Activated T-helper 9 cell treated with anti-CD3 and anti-CD28 coated beads, Interleukin-2, amount 50 U/mL, for 16 hours (primary cell): ENCODE results near the gene ALDOC.
"Not testable (repeated sequence)": the region's sequence is repeated elsewhere in the genome, so short reads cannot be mapped to it uniquely, and the experiment has no call there.

Experiments used
- DNase-seq: peaks from one replicate; pipeline ENCODE4 v3.0.0-alpha.2; 2020; ENCODE audit warnings: low read depth

The ALDOC gene

DNA sequence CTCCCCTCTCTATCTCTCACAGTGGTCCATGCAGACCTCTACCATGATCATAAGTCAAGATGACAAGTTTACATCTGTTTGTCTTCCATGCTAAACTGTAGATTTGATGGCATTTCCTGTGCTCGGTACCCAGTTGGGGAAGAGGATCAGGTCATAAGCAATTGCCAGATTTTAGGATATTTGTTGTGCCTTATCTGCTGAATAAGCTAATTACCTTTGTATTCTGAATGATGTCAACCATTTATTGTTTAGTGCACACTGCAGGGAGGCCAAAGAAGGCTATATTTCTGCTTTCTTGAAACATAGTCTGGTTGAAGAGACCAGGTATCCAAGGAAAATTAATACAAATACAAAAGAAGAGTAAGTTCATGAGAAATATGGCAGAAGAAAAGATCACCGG is 5.8 kb upstream of the ALDOC start:
- no peak for DNase-seq

DNA sequence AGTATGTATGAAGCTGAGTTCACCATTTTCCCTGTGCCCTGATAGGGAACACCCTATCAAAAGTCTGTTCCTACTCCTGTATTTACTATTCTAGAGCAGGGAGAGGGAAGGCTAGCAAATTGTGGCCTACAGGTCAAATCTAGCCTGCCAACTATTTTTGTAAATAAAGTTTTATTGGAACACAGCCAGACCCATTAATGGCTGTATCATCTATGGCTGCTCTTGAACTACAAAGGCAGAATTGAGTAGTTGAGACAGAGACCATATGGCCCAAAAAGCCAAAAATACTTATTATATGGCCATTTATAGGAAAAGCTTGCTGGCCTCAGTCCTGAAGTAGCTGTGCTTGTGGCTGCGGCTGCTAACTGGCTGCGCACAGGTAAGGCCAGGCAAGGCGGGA is 4.3 kb upstream of the ALDOC start:
- no peak for DNase-seq

DNA sequence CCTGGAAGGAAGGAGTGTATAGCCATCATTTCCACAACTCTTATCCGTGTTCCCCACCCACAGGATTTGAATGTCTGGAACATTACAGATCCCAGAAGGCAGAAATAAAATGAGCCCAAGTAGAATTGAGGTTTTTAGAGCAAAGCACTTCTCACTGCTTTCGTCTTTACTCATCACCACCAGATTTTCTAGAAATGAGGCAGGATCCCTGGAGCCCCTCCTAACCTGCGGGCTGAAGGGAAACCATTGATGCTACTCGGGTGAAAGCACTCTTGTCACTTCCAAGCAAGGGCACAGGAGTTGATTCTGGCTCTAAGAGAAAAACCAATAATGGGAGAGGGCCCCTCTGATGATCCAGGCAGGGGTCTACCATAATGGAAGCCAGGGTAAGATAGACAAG is 2.8 kb upstream of the ALDOC start:
- no peak for DNase-seq

DNA sequence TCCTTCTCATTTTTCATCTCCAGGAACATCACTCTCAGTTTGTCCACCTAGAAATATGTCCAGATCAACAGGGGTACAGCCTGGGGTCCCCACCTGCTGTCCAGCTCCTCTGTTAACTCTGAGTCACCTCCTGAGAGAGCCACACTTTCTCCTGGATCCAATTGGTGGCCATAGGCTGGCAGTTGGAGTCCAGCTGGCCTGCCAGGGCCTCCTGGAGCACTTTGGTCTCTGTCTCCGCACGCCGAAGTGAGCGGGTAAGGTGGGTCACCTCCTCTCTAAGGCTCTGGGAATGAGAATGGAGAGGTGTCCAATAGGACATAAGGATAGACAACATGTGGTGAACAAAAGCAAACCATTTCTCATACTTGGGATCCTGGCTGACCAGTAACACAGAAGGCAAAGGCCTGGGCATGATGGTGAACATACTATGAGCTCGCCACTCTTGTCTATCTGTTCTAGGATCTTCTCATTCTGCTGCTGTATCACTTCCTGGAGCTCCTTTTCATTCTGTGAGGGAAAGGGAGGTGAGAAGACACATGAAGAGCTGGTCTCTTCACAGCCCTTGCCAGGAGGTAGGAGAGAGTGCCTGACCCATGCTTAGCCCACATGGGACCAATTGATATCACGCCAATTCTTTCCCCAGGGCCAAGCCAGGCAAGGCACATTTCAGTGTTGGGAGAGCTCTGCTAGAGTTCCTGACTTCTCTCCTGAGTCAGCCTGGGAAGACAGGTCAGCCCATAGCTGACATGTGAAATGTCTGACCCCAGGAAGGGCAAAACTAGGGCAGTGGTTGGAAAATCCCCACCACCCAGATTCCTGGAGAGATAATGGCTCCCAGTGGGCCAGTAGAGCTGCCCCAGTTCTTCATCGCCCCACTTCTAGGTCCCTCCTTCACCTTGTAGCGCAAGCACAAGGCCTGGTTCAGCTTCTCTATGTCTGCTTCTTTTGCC is 1.8 kb upstream of the ALDOC start:
- DNase-seq: no peak

DNA sequence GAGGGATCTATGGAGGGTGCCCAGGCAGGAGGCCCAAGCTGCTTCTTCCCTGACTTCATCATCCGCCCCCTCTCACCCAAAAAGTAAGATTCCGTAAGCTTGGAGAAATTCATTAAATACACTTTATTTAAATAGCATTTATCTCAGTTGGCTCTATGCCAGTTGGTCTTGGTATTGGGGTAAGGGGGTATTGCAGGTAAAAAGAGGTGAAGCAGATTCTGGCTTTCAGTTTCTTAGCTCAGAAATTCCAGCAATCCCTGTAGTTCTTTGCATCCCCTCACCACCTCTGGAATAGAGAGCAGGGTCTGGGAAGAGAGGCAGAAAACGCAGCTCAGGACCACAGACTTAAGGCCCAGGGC is 750 bp upstream of the ALDOC start:
- DNase-seq: no peak

DNA sequence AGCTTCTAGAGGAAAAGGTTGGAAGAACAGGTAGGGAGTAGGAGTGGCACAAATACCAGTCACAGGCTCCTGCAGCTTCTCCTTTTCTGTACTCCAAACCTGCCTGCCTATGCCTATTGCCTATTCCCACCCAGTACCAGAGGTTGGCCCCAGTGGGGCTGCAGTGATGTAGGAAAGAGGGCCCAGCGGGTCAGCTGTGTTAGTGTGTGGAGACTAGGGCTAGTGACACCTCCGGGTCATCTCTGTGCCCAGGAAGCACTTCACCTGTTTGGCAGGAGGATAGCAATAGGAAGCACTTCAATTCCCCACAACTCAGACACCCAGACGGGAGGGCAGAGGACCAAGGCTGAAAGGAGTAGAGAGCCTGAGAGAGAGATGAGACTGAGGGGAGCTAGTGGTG is 679 bp downstream of the ALDOC start:
- DNase-seq: not testable (repeated sequence)

DNA sequence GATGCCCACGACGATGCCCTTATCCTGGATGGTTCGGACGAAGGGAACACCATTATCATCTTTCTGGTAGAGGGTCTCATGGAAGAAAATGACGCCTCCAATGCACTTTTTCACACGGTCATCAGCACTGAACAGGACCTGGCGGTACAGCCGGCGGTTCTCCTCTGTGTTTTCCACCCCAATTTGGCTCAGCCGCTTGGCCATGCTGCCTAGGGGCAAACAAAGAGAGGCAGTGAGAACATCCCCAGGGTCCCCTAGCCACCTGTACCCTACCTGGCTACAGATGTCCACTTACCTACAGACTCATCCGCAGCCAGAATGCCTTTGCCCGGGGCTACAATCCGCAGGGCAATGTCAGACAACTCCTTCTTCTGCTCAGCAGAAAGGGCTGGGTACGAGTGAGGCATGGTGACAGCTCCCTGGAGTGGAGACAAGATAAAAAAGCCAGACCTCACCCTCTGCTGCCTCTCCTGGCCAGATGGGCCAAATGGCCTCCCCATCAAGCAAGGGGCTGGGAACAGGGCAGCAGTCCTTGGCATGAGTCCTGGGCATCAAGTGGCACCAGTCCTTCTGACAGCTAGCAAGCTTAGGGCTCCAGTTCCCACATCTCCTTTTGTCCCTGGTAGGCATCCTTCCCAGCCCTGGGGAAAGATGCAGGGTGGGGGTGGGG is 1.4 kb downstream of the ALDOC start:
- no peak for DNase-seq

DNA sequence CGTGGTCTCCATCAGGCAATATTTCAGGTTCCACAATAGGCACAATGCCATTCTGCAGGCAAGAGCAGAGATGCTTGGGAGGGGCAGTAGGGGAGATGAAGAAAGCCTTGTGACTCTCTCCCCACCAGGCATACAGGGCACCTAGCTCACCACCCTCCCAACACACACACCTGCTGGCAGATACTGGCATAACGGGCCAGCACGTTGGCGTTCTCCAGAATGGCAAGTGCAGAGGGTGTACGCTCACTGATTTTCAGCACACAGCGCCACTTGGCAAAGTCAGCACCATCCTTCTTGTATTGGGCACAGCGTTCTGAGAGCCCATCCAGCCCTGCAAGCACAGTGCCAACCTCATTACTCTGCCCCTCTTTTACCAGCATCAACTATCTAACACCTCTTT is 2.2 kb downstream of the ALDOC start:
- no peak for DNase-seq

DNA sequence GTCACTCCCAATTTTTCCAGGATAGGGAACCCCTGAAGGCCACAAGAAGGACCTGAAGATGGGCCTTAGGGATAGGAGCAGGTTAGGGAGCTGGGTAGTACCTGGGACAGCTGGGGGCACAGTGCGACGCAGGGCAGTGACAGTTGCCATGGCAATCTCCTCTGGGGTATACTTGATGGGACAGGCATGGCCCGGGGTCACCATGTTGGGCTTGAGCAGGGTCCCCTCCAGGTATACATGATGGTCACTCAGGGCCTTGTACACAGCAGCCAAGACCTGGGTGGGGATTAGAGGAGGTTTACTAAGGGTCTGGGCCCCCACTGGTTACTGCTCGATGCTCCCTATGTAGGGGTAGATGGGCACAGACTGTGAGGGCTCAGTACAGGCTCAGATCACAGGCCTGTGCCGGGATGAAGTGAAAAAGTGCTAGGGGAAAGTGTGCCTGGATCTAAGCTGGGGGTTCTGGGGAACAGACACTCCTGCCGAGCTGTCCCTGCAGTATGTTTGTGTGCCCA is 2.7 kb downstream of the ALDOC start:
- DNase-seq: no peak

DNA sequence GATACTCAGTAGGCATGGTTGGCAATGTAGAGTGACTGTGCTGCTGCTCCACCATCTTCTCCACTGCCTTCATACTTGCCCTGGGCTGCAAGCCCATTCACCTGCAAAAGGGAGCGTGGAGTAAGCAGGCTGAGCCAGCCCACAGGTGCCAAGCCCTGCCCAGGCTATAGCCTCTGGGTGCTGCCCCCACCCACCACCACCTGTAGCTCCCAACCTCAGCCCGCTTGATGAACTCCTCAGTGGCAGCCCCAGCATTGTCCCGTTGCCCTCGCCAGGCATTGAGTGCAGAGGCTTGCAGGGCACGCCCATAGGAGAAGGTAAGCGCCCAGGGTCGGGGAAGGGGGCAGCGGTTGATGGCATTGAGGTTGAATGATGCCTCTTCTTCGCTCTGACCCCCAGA is 3.2 kb downstream of the ALDOC start:
- no peak for DNase-seq

DNA sequence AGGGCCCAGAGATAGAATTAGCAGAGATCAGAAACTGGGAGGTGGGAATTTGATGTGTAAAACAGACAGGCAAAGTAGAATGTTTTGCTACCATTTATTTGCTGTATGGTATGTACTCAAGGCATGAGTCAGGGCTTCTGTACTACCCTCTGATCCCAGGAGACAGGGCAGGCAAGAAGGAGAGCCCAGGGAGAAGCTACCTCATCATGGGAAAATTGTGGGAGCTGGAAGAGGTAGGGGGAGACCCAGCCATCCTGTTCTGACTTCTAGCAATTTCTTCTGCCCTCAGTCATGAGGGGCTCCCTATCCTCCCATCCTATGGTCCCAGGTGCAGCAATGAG is 3.7 kb downstream of the ALDOC start:
- no peak for DNase-seq

DNA sequence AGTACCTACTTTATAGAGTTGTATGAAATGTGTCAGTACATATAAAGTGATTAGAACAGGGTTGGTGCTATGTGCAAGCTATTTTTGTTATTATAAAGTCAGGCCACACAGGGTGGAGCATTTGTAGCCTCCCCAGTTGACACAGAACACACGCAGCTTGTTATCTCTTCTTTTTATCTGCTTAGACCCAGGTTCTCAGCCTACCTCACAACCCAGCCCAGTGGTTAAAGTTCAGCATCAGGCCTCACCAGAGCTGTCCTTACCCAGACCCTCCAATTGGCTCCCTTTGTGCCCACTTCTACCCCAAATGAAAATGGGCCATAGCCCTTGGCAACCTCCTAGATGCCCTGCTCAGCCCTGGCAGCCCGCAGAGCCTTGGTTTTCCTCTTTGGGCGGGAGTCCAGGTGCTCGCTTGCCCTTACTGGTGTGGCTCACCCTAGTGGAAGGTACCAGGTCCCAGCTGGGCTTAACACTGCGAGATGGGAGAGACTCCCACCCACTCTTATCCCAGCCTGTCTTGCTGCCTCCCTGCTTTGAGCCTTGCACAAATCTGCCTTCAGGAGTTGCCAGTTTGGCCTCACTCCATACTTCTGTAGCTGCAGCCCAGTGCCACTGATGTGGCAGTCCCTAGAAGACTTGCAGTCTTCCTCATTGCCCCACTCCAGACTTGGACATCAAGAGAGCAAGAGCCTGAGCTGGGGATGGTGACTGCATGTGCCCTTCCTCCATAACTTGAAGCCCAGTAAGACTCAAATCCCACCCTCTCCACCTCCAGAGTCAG is 4.2 kb downstream of the ALDOC start:
- DNase-seq: no peak

DNA sequence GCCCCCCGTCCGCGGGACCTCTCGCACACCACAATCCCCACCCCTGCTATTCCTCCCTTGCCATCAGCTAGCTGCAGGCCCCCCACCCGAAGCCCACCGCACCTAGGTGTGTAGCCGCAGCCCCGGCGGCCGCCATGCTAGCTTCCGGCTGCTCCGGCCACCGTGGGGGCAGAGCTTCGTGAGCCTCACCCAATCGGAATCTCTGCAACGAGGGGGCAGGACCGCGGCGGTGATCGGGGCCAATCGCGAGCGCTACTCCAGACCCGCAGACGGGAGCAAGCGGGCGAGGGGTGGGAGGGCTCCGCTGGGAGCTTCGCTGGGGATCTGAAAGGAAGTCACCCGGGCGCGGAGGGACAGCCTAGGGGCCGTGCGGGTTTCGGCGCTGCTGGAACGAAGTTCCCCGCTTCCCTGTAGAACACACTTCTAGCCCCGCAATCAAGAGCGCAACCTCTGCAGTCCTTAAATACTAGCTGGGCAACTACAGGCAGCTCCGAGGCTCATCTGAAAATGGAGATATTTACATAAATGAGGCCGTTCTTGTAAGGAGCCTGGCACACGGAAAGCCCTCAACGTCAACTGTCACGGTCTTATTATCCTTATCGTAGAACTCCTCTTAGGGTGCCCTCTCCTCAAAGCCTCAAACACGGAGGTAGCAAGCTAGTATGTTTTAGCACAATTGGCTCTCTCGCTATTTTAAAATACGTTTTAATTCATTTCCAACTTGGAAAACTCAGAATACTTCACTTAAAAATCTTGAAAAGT is 5.2 kb downstream of the ALDOC start, which contains the start of gene PIGS:
Gene PIGS (minus strand): TSS at position 164 of the 762 bp plus-strand sequence. CDS start 28 bp downstream, at position 136.
- peak; percentile 88 for DNase-seq

DNA sequence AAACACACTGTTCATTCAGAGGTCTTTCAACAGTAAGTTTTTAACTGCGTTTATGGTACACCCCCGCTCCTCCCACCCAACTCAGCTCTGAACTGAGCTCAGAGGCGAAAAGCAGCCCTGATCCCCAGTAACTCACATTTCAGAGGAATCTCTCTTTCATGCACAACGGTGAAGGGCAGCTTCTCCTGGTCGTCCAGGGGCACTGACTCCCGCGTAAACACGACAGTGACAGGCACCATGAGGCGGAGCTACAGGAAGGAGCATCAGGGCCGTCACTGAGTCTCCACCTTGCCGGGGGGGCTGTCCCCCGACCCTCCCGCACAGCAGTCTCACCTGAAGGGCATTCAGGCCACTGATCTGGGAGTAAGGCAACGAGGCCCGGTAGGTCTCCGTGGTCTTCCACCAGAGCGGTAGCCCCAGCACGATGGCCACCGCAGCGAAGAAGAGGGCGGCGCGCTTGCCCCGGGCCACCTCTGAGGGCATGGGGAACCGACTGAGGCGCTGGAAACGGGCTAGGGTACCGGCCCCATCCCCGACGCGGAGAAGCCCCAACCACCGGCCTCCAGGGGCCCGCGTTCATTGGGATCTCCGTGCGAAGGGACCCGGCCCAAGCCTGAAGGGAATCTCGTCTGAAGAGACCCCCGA is 5.9 kb downstream of the ALDOC start:
- peak; percentile 23 for DNase-seq

DNA sequence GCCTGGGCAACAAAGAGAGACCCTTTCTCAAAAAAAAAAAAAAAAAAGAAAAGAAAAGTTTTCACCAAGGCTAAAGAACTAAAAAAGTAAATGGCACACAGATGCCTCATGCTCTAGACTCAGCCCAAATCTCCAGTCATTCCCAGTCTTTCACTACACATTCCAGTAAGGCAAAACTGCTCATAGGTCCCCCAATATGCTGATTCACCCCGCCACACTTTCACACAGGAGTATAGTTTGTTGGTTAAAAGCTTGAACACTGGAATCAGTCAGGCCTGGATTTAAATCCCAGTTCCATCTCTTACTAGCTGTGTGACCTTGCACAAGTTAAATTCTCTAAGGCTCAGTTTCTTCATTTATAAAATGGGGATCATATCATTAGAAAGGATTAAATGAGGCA is 7.2 kb downstream of the ALDOC start:
- DNase-seq: no peak

DNA sequence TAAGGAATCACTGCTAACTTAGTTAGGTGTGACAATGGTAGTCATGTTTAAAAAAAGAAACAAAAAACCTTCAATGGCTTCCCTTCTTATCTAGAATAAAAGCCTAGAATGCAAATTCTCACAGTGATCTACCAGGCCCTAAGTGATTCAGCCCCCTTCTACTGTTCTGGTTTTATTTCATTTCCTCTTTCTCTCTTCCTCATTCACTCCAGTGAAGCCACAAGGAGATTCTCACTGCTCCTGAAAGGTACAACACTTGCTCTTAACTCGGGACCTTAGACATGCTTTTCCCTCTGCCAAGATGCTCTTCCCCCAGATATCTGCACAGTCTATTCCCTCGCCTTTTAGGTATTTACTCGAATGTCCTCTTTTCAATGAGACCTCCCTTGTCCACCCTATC is 9.1 kb downstream of the ALDOC start:
- no peak for DNase-seq

DNA sequence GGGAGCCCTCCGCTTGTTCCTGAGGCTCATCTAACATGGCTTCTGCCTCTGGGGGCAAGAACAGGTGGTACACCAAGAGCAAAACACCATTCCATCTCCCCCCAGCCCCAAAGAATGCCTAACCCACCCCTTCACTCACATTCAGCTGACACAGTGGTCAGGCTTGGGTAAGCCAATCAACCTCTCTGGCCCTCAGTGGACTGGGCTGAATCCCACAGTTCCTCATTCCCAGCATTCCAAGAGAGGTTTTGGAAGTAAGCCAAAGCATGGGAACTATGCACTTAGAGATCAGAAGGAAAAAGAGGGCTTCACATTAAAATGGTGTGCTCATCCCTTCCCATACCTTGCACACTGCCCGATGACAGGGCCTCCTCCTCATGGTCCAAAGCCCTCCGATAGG is 13.2 kb downstream of the ALDOC start:
- DNase-seq: no peak

DNA sequence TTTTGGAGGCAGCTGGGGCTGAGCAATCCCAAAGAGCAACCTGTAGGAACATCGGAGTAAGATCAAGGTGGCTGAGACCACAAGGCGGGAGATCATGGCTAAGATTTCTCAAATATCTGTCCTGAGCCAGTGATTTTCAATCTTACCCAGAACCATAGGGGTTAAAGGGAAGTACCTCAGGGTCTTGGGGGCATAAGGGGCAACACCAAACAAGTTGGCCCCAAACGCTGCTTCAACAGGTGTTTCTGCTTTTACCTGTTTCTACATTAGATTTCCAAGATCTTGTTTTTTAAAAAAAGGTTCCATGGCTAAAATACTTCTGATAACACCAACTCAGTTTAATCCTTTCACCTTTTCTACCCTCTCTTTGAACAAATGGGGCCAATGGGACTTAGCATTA is 21.7 kb downstream of the ALDOC start:
- no peak for DNase-seq

DNA sequence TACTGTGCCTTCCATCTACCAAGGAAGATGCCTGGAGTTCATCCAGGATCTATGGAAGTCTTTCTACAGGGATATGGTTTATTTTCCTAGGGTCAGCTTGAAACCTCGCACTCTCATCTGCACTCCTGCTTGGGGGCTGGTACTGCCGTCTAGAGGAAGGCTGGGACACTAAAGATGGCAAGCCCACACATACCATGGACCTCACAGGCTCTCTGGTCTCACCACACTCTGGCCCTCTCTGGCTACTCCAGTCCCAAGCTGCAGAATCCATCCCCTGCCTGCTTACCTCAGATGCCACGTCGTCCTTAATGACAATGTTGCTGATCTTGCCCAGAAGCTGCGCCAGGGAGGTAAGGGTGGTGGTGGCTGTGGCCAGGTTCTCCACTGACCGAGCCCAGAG is 22.1 kb downstream of the ALDOC start:
- DNase-seq: no peak

DNA sequence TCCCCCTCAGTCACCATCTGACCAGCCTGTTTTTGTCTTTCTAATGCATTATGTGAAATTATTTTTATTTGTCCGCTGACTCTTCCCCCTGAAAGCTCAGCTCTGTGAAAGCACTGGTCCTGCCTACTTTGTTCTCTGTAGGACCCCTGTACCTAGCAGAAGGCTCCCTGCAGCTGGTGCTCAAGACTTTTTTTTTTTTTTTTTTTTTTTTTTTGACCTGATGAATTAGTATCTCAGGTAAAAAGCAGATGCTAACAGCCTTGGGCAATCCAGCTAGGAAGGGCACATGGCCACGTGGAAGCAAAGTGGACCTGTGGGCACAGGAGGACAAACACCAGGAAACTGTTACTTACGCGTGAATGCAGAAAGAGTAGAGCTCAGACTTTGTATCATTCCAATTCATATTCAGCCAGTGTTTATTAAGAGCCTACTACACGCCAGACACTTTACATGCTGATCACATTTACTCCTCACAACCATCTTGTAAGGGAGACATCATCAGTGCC is 23.6 kb downstream of the ALDOC start:
- no peak for DNase-seq
